ENCODE results near the gene MAML3.

MAML3 gene

GRCh38 chr4:140099983-140100382 is 54.0 kb downstream of the MAML3 start:
- no peak for DNase-seq (ENCODE audit: low read depth in 3 of 3)

GRCh38 chr4:140098455-140099160 is 55.4 kb downstream of the MAML3 start:
- no peak for DNase-seq (ENCODE audit: low read depth in 3 of 3)

DNA sequence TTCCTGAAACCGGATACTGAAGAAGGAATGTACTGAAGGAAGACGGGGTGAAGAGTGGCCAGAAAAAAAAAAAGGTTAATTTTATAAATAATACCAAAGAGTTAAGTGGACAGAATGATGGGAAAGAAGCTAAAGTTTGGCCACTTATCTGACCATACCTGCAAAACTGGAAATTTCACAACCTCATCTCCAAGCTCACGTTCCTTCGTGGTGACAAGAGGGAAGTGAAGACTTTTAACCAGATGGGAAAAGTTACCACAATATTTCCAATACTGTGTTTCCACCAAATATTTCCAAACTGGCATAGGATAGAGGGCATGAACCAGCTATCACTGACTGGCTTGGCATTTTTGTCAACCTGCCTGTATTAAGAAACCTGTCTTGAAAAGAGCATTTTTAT is 56.4 kb downstream of the MAML3 start:
- no peak for DNase-seq (ENCODE audit: low read depth in 3 of 3)

GRCh38 chr4:140096921-140097320 is 57.1 kb downstream of the MAML3 start:
- no peak for DNase-seq (ENCODE audit: low read depth in 3 of 3)

DNA sequence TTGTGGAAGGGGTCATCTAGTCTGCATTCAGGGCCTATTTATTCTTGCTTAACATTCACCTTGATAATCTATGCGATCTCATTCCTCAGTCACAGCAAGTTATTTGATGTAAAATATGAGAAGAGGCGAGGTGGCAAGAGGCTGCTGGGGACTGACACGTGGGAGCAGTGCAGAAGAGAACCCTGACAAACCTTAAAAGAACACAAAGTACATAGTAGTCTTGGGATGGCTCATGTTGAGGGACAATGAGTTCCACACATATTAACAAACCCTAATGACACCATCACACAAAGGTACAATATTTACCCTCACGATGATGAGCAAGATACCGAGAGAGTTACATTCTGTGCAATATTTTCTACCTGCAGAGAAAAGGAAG is 57.5 kb downstream of the MAML3 start:
- DNase-seq (ENCODE audit: low read depth in 3 of 3) = no peak

GRCh38 chr4:140095694-140096482 is 58.1 kb downstream of the MAML3 start:
- DNase-seq (ENCODE audit: low read depth in 3 of 3) = peak; percentile 46 to 70 (median 63)

- DNase-seq (ENCODE audit: low read depth in 3 of 3) = peak in 2 of 3 experiments; percentile 18 to 59
Measured at GRCh38 chr4:140094438-140095420, 59.3 kb downstream of the MAML3 start.

DNA sequence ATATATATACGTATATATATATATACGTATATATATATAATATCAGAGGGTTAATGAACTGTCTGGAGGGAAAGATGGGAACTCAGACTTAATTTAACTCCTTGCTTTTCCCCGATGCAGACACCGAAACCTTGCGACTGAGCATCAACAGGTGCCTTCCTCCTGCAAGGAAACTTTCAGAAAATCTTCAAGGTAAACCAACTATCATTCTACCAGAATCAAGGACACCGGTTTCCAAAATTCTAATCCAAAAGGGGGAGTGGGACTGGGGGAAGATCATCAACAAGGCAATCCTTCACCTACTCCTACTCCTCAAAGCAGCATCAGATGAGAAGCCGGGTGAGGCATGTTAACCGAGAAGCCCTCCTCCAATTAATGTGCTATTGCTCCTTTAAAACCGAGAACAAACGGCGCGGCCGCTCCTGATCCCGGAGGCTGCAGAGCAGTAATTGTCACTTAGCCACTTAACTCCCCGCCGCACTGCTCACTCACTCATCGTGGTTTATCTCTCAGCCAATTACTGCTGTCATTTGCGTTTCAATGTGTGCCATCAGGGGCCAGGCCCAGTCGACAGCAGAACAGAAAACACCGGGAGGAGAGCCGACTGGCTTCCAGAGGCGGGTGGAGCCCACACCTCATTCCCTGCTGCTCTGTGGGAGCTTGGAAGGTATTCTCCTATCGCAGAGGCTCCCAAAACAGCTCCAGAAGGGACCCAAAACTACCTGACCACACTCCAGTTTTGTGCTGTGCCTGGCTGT is 61.7 kb downstream of the MAML3 start:
- DNase-seq (ENCODE audit: low read depth in 3 of 3) = no peak

DNA sequence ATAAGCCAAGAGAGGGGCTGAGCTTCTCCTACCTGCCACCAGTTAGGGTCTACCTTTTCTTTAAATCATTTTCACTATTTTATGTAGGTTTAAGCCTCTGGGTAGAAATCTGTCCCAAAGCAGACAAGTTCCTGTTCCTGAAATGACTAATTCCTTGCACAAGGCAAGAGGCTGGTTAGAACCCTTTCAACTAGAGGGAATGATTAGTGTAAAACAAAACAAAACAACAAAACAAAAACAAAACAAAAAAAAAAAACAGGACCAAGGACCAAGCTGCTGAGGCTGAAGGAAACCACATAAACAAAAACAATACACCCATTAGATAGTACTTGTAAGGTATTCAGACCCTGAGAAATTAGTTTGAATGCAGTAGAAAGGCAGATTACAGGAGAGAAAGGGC is 62.7 kb downstream of the MAML3 start:
- no peak for DNase-seq (ENCODE audit: low read depth in 3 of 3)

GRCh38 chr4:140090215-140090731 is 63.7 kb downstream of the MAML3 start:
- DNase-seq (ENCODE audit: low read depth in 3 of 3) = no peak

- no peak for DNase-seq (ENCODE audit: low read depth in 3 of 3)
Measured at GRCh38 chr4:140089216-140089615, 64.8 kb downstream of the MAML3 start.

GRCh38 chr4:140088323-140088967 is 65.5 kb downstream of the MAML3 start:
- no peak for DNase-seq (ENCODE audit: low read depth in 3 of 3)

DNA sequence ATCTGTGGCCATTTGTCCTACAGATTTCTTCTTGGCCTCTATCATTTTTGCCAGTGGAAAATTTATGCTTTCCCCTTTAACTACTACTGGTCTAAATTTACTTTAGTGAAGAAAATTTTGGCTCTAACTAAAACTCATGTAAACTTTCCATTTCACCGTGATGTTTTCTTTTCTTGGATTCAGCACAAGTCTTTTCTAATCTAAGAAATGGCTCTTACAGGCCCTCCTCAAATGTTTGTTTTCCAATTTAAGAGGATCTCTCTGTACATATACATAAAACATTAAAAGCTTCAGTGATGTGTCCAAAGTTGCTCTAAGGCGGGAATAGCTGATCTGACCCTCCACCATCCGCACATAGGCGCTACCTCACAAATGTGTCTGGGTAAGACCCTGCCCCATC is 68.1 kb downstream of the MAML3 start:
- DNase-seq (ENCODE audit: low read depth in 3 of 3) = no peak

- DNase-seq (ENCODE audit: low read depth in 3 of 3) = no peak
Measured at GRCh38 chr4:140085062-140085622, 68.8 kb downstream of the MAML3 start.

DNA sequence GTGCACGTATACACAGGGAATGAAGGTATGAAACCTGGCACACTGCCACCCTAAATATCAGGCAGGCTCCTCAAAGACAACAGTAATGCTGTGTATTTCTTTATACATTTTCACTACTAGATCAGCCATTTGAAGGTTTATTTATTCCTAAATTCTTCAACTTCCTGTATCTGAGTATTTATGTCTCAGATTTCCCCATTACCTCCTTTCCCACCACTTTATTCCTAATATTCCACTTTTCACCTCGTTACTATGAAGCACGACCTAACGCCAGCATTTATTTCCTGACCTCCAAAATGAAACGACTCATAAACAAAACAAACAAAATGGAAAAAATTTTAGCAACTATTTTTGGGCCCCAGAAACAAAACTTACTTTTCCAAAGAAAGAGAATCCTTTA is 69.6 kb downstream of the MAML3 start:
- DNase-seq (ENCODE audit: low read depth in 3 of 3) = no peak

GRCh38 chr4:140082391-140082755 is 71.6 kb downstream of the MAML3 start:
- no peak for DNase-seq (ENCODE audit: low read depth in 3 of 3)

DNA sequence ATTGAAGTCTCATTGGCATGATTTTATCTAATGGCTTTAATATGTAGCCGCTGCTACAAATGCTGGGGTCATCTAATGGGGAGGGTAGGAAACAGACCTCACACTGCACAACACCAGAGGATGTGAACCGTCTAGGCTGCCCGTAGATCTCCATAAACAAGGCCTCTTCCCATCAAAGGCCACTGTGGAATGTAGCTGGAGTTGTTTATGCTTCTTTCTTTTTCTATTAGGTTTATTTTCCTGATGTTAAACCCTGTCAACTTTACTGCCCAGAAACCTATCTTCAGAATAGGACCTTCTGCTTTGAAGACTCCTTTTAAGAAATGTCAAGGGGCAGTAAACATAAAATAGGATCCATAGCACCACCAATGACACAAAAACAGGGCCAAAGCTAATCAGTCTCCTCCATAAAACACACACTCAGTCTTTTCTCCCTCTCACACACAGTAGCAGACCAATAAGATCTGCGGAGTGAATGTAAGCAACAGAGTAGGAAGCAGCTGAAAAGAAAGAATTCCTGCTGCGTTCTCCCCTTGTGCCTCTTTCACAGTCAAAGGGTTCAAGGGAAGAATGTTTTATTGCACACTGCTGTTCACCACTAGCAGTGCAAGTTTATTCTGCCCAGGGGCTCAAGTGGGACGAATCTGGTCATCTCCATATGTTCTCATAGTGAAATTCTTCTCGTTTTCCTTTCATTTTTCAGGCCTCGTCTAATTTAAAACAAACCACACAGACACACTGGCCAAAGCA is 72.2 kb downstream of the MAML3 start:
- DNase-seq (ENCODE audit: low read depth in 3 of 3) = no peak

- no peak for DNase-seq (ENCODE audit: low read depth in 3 of 3)
Measured at GRCh38 chr4:140080883-140081282, 73.1 kb downstream of the MAML3 start.

DNA sequence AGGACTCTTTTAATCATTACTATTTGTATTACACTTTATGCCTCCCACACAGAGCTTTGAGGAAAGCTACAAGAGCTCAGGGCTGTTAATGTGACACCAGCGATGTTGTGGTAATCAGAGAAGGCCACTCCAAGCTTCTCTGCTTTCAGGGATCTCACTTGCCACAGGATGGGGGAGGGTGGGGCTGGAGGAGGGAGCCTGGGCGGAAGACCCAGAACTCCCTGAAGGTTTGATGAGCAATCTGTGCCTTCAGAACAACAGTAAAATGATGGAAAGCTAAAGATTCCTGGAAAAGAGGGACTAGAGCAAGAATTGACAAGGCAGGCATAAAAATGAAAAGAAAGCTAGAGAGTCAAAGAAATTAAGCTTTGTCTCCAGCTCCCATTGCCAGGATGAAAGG is 75.6 kb downstream of the MAML3 start:
- DNase-seq (ENCODE audit: low read depth in 3 of 3) = no peak

DNA sequence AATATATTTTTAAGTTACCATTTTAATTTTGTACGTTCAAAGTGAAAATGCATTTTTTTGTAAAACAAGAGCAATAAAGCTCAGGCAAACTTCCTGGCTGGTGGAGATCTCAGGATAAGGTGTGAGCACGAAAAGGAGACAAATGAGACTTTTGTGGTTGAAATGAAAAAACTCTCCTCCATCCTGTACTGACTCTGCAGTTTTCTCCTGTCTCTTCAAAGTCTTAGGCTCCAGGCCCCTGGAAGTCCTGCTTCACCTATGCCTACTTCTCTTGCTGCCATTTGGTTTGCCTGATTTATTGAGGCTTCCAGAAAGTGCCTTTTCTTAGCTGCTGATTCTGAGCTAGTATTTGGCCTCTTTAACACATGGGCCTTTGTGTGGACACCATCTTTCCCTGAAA is 77.7 kb downstream of the MAML3 start:
- no peak for DNase-seq (ENCODE audit: low read depth in 3 of 3)
